Cardiac fibroblast (primary cell): ENCODE measurements around the gene S100A1.
A peak's percentile ranks its signal among the peaks of the same experiment; 100 is the strongest.

ENCODE experiments used
- DNase-seq, 2 donors: peaks; one replicate each; pipeline versions ENCODE4 v3.0.0 to v3.0.0-alpha.2; 2010; ENCODE audit warnings: low read depth in 2 of 2
- H3K4me3 ChIP-seq, 2 donors: replicated peaks in 1 of 2; 1 replicate in 1 of 2; 2 replicates in 1 of 2; pipeline ENCODE4 v1.5.1; 2011; ENCODE audit warnings: low read depth in 2 of 2, low read length in 2 of 2, mild to moderate bottlenecking in 2 of 2, moderate library complexity in 1 of 2
- CTCF ChIP-seq: IDR thresholded peaks from one replicate; pipeline ENCODE4 v1.5.1; 2011; ENCODE audit warnings: low read depth, mild to moderate bottlenecking, low read length, inconsistent platforms

The S100A1 gene

GRCh38 chr1:153630384-153630783 lies 2.1 kb downstream of the S100A1 start:
- TF ChIP-seq CTCF: no peak

GRCh38 chr1:153631047-153632022 lies 3.1 kb downstream of the S100A1 start:
- TF ChIP-seq CTCF: no peak
- no peak for DNase-seq
- no peak overlapping the region for H3K4me3 ChIP-seq

More at GRCh38 chr1:153630384-153630783, 2.1 kb downstream of the S100A1 start:
- DNase-seq: no peak
- no peak overlapping the region for H3K4me3 ChIP-seq

- no peak for DNase-seq
- no peak for TF ChIP-seq CTCF
- H3K4me3 ChIP-seq: peak overlapping the region; percentile 1 to 100
Observed at GRCh38 chr1:153633161-153633753, 5.0 kb downstream of the S100A1 start.

GRCh38 chr1:153633754-153634665 lies 5.8 kb downstream of the S100A1 start, which contains the start of gene CHTOP:
TSS of gene CHTOP (plus strand) at chr1:153634066. CDS start at chr1:153636589, 2,523 bp downstream.
- peak within 1 kb of the TSS; percentile 91 to 100 for H3K4me3 ChIP-seq
- TF ChIP-seq CTCF: no peak
- peak; percentile 99 for DNase-seq

GRCh38 chr1:153635872-153636271 lies 7.6 kb downstream of the S100A1 start:
- H3K4me3 ChIP-seq: no peak overlapping the region
- TF ChIP-seq CTCF: no peak
- DNase-seq: no peak

GRCh38 chr1:153636312-153636711 lies 8.1 kb downstream of the S100A1 start:
- DNase-seq: no peak
- H3K4me3 ChIP-seq: no peak overlapping the region
- no peak for TF ChIP-seq CTCF
